A673 (cell line): ENCODE data around the gene FUT8. TPM values are rescaled to one million over a fixed set of nuclear protein-coding genes. Genes with fewer than 3 reads are reported as not detected.

Source experiments
- BruUV-seq: library from RNA; stranded (reverse); fragments of 400-500 nt; replicated peaks from 2 replicates; lab custom pipeline; 2021; lab: Mats Ljungman, UMichigan
- CTCF ChIA-PET: fragments of 300-600 bp; sonication (Branson Sonifier 250); formaldehyde crosslinking; loops from one replicate; lab custom pipeline; 2022; ENCODE audit warnings: antibody characterized with exemption; lab: Charles Lee
- POLR2A ChIA-PET: fragments of 300-600 bp; sonication (Branson Sonifier 250); formaldehyde crosslinking; loops from one replicate; lab custom pipeline; 2022; ENCODE audit warnings: antibody characterized with exemption; ENCODE audit not compliant: low non-redundant PET; lab: Charles Lee
- DNase-seq: peaks from one replicate; pipeline ENCODE4 v3.0.0-alpha.2; 2015; ENCODE audit warnings: low spot score
- H3K27ac ChIP-seq: fragments of 200-600 bp; sonication (generic); 2 replicates; pipeline ENCODE4 v1.5.1; 2016; ENCODE audit warnings: mixed run types, low read depth, mild to moderate bottlenecking, mixed read lengths, antibody characterized with exemption, low read length; ENCODE audit not compliant: poor library complexity, severe bottlenecking
- H3K27me3 ChIP-seq: fragments of 200-600 bp; sonication (generic); replicated peaks from 2 replicates; pipeline ENCODE4 v1.6.1; 2017; ENCODE audit warnings: mixed run types, low read depth, mild to moderate bottlenecking, mixed read lengths, antibody characterized with exemption, low read length; ENCODE audit not compliant: insufficient read depth, poor library complexity
- H3K36me3 ChIP-seq: fragments of 200-600 bp; sonication (generic); 2 replicates; pipeline ENCODE4 v1.6.1; 2016; ENCODE audit warnings: mixed run types, mild to moderate bottlenecking, mixed read lengths, antibody characterized with exemption, low read length; ENCODE audit not compliant: insufficient read depth, poor library complexity, severe bottlenecking
- H3K4me1 ChIP-seq: fragments of 200-600 bp; sonication (generic); 2 replicates; pipeline ENCODE4 v1.6.1; 2017; ENCODE audit warnings: mixed run types, mild to moderate bottlenecking, mixed read lengths, antibody characterized with exemption, low read length; ENCODE audit not compliant: insufficient read depth, poor library complexity, severe bottlenecking
- H3K4me3 ChIP-seq: fragments of 200-600 bp; sonication (generic); 2 replicates; pipeline ENCODE4 v1.5.1; 2016; ENCODE audit warnings: low read depth, mixed run types, mild to moderate bottlenecking, mixed read lengths, low read length; ENCODE audit not compliant: poor library complexity, severe bottlenecking
- H3K9me3 ChIP-seq: fragments of 200-600 bp; sonication (generic); 2 replicates; pipeline ENCODE4 v1.6.1; 2016; ENCODE audit warnings: mixed run types, low read depth, mild to moderate bottlenecking, mixed read lengths, antibody characterized with exemption, low read length; ENCODE audit not compliant: poor library complexity, severe bottlenecking
- EZH2 ChIP-seq: fragments of 200-600 bp; sonication (generic); IDR thresholded peaks from 2 replicates; pipeline ENCODE4 v1.6.1; 2017; ENCODE audit warnings: borderline replicate concordance, low read depth, mild to moderate bottlenecking, mixed read lengths, antibody characterized with exemption, low read length; ENCODE audit not compliant: poor library complexity, severe bottlenecking
- intact Hi-C: fragments of 100-400 bp; cut with micrococcal nuclease; formaldehyde crosslinking; loops from one replicate; pipeline ENCODE4 v1.10.0; 2022; ENCODE audit not compliant: unreplicated experiment
- total RNA-seq: library from RNA; stranded (reverse); gene quantifications from 2 replicates; pipeline ENCODE4 v1.2.3, GENCODE V29; 2021
- TF ChIP-seq, protein P1 (sequence below): fragments of 300-800, 200-600 bp; sonication (generic); conservative IDR thresholded peaks from 2 replicates; pipeline ENCODE4 v1.5.1; 2017; ENCODE audit warnings: low read depth, mild to moderate bottlenecking, antibody characterized with exemption, low read length, moderate library complexity, mixed read lengths

FUT8 gene
- total RNA-seq, 1 experiment from 2014 or later: 11.0 TPM

DNA sequence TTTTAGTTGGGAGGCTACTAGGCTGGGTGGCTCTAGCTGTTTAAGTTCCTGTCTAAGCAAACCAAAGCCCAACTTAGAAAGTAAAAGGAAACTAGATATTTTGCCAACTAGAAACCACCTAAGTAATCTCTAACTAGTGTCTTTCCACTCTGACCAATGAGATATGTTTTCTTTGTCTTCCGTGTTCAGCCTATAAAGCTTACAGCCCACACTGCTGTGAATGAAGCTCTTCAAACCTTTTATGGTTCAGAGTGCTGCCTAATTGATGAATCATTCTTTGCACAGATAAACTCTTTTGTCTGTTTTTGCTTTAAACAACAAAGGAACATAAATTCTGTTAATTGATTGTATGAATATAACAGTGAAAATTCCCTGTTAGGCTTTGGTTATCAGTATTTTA lies 66.1 kb downstream of the FUT8 start:
- Histone ChIP-seq H3K4me1 (no peaks in the 10 kb centered on the region), H3K27me3 (no peaks in the 10 kb centered on the region), H3K27ac (no peak overlapping the region), H3K9me3 (no peaks in the 10 kb centered on the region), H3K36me3 (no peaks in the 10 kb centered on the region), H3K4me3 (no peak overlapping the region)
- intact Hi-C loops: no loop called here
- peak; percentile 39 for DNase-seq
- BruUV-seq: no TSS peak
- TF ChIP-seq, protein P1, sequence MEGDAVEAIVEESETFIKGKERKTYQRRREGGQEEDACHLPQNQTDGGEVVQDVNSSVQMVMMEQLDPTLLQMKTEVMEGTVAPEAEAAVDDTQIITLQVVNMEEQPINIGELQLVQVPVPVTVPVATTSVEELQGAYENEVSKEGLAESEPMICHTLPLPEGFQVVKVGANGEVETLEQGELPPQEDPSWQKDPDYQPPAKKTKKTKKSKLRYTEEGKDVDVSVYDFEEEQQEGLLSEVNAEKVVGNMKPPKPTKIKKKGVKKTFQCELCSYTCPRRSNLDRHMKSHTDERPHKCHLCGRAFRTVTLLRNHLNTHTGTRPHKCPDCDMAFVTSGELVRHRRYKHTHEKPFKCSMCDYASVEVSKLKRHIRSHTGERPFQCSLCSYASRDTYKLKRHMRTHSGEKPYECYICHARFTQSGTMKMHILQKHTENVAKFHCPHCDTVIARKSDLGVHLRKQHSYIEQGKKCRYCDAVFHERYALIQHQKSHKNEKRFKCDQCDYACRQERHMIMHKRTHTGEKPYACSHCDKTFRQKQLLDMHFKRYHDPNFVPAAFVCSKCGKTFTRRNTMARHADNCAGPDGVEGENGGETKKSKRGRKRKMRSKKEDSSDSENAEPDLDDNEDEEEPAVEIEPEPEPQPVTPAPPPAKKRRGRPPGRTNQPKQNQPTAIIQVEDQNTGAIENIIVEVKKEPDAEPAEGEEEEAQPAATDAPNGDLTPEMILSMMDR: no peak
- no peak for TF ChIP-seq EZH2
- ChIA-PET CTCF (no interaction called here), POLR2A (no interaction called here)

DNA sequence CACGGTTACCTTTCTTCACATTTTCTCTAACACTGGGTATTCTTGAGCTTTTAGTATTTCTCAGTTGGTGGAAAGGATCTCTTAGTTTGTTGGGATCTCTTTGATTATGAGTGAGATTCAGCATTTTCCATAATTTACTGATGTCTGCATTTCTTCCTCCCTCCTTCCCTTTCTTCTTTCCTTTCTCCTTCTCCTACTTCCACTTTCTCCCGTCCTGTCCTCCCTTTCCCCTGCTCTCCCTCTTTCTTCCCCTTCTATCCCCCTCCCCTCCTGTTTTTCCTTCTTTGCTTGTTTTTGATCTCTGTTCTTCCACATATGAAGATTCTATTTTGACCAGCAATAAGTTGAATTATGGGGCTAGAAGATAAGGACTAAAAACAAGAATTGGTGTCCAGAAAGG lies 66.9 kb downstream of the FUT8 start:
- no peaks in the 10 kb centered on the region for H3K9me3 ChIP-seq
- ChIA-PET POLR2A (no interaction called here), CTCF (interaction anchor here (0.6 kb wide), 1 partner anchor 64 kb away, joined by 5 read pairs; no protein-coding TSS in a partner anchor)
- no peak for DNase-seq
- TF ChIP-seq, protein P1: no peak
- TF ChIP-seq EZH2: no peak
- H3K27ac ChIP-seq: no peak overlapping the region
- intact Hi-C loops: no loop called here
- no peaks in the 10 kb centered on the region for H3K27me3 ChIP-seq
- no TSS peak for BruUV-seq
- H3K36me3 ChIP-seq: no peaks in the 10 kb centered on the region
- no peaks in the 10 kb centered on the region for H3K4me1 ChIP-seq
- H3K4me3 ChIP-seq: no peak overlapping the region

DNA sequence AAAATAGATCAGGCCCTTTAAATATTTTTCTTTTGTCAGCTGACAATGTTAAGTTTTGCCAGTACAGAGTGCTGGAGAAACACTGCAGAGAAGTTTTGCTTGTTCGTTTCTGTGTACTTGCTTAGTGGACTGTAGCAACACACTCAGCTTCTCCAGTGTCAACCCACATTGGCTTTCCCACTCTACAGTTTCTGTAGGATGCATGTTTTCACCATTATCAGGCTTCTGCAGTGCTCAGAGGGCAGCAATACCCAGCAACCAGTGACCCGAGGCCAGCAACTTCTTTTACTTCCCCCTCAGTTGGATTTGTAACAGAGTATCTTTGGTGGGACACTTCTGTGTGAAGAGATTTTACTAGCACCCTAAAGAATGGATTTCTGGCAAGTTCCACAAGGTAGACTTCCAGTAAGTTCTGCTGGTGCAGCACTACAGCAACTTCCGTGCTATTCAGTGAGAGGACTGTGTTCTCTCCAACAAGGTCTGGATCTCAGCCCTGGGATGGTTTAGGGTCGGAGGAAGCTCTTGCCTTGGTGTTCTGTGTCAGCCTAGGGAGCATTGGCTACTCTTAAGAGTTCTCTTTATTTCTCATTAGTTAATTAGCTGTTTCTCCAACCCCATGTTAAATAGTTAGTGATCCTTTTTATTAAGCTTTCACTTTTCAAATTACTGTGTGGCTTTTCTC lies 70.4 kb downstream of the FUT8 start:
- TF ChIP-seq, protein P1: no peak
- TF ChIP-seq EZH2: no peak

More for the DNA sequence above, 70.4 kb downstream of the FUT8 start:
- Histone ChIP-seq H3K4me1 (no peaks in the 10 kb centered on the region), H3K27me3 (no peaks in the 10 kb centered on the region), H3K27ac (no peak overlapping the region), H3K4me3 (no peak overlapping the region), H3K36me3 (no peaks in the 10 kb centered on the region), H3K9me3 (no peaks in the 10 kb centered on the region)
- CTCF ChIA-PET: no interaction called here
- POLR2A ChIA-PET: no interaction called here
- intact Hi-C loops: no loop called here
- no peak for DNase-seq
- no TSS peak for BruUV-seq
